ENCODE data around the gene CENPV.
A peak's percentile ranks its signal among the peaks of the same experiment; 100 is the strongest.

CENPV gene

GRCh38 chr17:16352667-16353316 is 477 bp downstream of the CENPV start:
- H3K27ac ChIP-seq (ENCODE audit: low read length), result peak overlapping the region; percentile 65

DNA sequence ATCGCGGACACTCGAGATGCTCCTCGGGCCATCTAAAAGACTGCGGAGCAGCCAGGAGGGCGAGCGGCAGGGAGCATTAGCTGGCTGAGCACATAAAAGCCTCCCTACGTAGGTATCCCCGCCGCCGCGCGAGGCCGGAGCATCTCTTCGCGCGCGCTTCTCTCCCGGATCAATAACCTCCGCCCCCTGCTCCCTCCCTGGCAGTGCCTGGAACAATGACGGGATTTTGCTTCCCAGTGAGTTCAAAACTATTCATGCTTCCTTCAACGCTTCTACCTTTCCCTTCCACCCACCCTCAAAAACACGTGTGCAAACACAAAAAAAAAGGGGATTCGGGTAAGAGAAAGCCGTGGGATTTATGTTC is 984 bp downstream of the CENPV start:
- H3K27ac ChIP-seq (ENCODE audit: low read length), result peak overlapping the region; percentile 65
- H3K4me3 ChIP-seq (ENCODE audit: low read length), result peak overlapping the region; percentile 84
- peaks cover 3% of the 10 kb centered on the region for H3K4me1 ChIP-seq (ENCODE audit: control insufficient read depth, low read depth, low read length)
- H3K27me3 ChIP-seq (ENCODE audit: control insufficient read depth, insufficient read depth, low read length), result no peaks in the 10 kb centered on the region
- H3K36me3 ChIP-seq (ENCODE audit: control insufficient read depth, low read depth, low read length), result peaks cover 27% of the 10 kb centered on the region
- peak overlapping the region; percentile 96 for H3K9ac ChIP-seq (ENCODE audit: low read length)
- no peaks in the 10 kb centered on the region for H3K9me3 ChIP-seq (ENCODE audit: control insufficient read depth, low read depth, low read length)

More at GRCh38 chr17:16352667-16353316, 477 bp downstream of the CENPV start:
- Histone ChIP-seq H3K27me3 (ENCODE audit: control insufficient read depth, insufficient read depth, low read length) (no peaks in the 10 kb centered on the region), H3K9ac (ENCODE audit: low read length) (peak overlapping the region; percentile 96), H3K4me3 (ENCODE audit: low read length) (peak overlapping the region; percentile 84), H3K4me1 (ENCODE audit: control insufficient read depth, low read depth, low read length) (peaks cover 3% of the 10 kb centered on the region), H3K9me3 (ENCODE audit: control insufficient read depth, low read depth, low read length) (no peaks in the 10 kb centered on the region), H3K36me3 (ENCODE audit: control insufficient read depth, low read depth, low read length) (peaks cover 22% of the 10 kb centered on the region)

GRCh38 chr17:16351831-16352230 is 1.4 kb downstream of the CENPV start:
- Histone ChIP-seq H3K27me3 (ENCODE audit: control insufficient read depth, insufficient read depth, low read length) (no peaks in the 10 kb centered on the region), H3K4me1 (ENCODE audit: control insufficient read depth, low read depth, low read length) (peaks cover 3% of the 10 kb centered on the region), H3K9ac (ENCODE audit: low read length) (peak overlapping the region; percentile 96), H3K9me3 (ENCODE audit: control insufficient read depth, low read depth, low read length) (no peaks in the 10 kb centered on the region), H3K4me3 (ENCODE audit: low read length) (peak overlapping the region; percentile 84), H3K27ac (ENCODE audit: low read length) (peak overlapping the region; percentile 65), H3K36me3 (ENCODE audit: control insufficient read depth, low read depth, low read length) (peaks cover 31% of the 10 kb centered on the region)

GRCh38 chr17:16349431-16349830 is 3.8 kb downstream of the CENPV start:
- Histone ChIP-seq H3K27me3 (ENCODE audit: control insufficient read depth, insufficient read depth, low read length) (no peaks in the 10 kb centered on the region), H3K27ac (ENCODE audit: low read length) (no peak overlapping the region), H3K36me3 (ENCODE audit: control insufficient read depth, low read depth, low read length) (peaks cover 44% of the 10 kb centered on the region), H3K4me3 (ENCODE audit: low read length) (no peak overlapping the region), H3K4me1 (ENCODE audit: control insufficient read depth, low read depth, low read length) (peaks cover 3% of the 10 kb centered on the region), H3K9ac (ENCODE audit: low read length) (no peak overlapping the region), H3K9me3 (ENCODE audit: control insufficient read depth, low read depth, low read length) (no peaks in the 10 kb centered on the region)

DNA sequence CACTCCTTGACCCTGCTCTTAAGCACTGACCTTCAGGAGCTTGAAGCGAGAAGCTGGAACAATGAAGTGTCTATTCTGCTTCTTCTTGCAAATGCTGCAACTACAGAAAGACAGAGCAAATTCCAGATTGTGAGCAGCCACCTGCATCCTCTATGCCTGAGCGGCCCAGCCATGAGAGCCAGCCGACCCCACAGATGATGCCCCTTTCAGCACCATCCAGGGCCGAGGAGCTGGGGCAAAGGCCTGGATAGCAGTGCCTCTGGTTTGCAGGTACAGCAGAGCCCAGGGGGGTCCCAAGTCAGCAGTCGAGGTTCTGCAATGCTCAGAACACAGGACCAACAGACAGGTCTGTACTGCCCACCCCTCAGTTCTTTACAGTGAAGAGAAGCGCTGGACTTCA is 4.7 kb downstream of the CENPV start:
- Histone ChIP-seq H3K4me3 (ENCODE audit: low read length) (no peak overlapping the region), H3K27ac (ENCODE audit: low read length) (no peak overlapping the region), H3K4me1 (ENCODE audit: control insufficient read depth, low read depth, low read length) (peaks cover 3% of the 10 kb centered on the region), H3K9me3 (ENCODE audit: control insufficient read depth, low read depth, low read length) (no peaks in the 10 kb centered on the region), H3K27me3 (ENCODE audit: control insufficient read depth, insufficient read depth, low read length) (no peaks in the 10 kb centered on the region), H3K36me3 (ENCODE audit: control insufficient read depth, low read depth, low read length) (peaks cover 51% of the 10 kb centered on the region), H3K9ac (ENCODE audit: low read length) (no peak overlapping the region)

DNA sequence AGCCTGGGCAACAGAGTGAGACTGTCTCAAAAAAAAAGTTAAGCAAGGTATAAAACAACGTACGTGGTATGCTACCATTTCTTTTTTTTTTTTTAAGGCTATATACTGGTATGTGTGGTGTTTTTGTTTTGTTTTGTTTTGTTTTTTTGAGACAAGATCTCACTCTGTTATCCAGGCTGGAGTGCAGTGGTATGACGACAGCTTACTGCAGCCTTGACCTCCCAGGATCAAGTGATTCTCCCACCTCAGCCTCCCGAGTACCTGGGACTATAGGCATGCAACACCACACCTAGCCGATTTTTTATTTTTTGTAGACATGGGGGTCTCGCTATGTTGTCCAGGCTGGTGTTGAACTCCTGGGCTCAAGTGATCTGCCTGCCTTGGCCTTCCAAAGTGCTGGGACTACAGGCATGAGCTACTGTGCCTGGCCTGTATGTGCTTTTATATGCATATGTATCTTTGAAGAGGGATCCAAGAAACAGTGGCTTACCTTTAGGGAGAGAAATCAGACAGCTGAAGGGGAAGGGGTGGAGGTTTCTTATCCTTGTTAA is 6.5 kb downstream of the CENPV start:
- no peaks in the 10 kb centered on the region for H3K27me3 ChIP-seq (ENCODE audit: control insufficient read depth, insufficient read depth, low read length)

GRCh38 chr17:16345565-16345964 is 7.7 kb downstream of the CENPV start:
- no peaks in the 10 kb centered on the region for H3K27me3 ChIP-seq (ENCODE audit: control insufficient read depth, insufficient read depth, low read length)
- no peak overlapping the region for H3K27ac ChIP-seq (ENCODE audit: low read length)
- H3K9me3 ChIP-seq (ENCODE audit: control insufficient read depth, low read depth, low read length), result no peaks in the 10 kb centered on the region
- no peak overlapping the region for H3K4me3 ChIP-seq (ENCODE audit: low read length)
- H3K9ac ChIP-seq (ENCODE audit: low read length), result no peak overlapping the region
- H3K36me3 ChIP-seq (ENCODE audit: control insufficient read depth, low read depth, low read length), result peaks cover 63% of the 10 kb centered on the region
- H3K4me1 ChIP-seq (ENCODE audit: control insufficient read depth, low read depth, low read length), result no peaks in the 10 kb centered on the region

More for the DNA sequence above, 6.5 kb downstream of the CENPV start:
- no peak overlapping the region for H3K27ac ChIP-seq (ENCODE audit: low read length)
- no peak overlapping the region for H3K4me3 ChIP-seq (ENCODE audit: low read length)
- H3K4me1 ChIP-seq (ENCODE audit: control insufficient read depth, low read depth, low read length), result peaks cover 3% of the 10 kb centered on the region
- H3K9me3 ChIP-seq (ENCODE audit: control insufficient read depth, low read depth, low read length), result no peaks in the 10 kb centered on the region
- H3K36me3 ChIP-seq (ENCODE audit: control insufficient read depth, low read depth, low read length), result peaks cover 63% of the 10 kb centered on the region
- no peak overlapping the region for H3K9ac ChIP-seq (ENCODE audit: low read length)

DNA sequence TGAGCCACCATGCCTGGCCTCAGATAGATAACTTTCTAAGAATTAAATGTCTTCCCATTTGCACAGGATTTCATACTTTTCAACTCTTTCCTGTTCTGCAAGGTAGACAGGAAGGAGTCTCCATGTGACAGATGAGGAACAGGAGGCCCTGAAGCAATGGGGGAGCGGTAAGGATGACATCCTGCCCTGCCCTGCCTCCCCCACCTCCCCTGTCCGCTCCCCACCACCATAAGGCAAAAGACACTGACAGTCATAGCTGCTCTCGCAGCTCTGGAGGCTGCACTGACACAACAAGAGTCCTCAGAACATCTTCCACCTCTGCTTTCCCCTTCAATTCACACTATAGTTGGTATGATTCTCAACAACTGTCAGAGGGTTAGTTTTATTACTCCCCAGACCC is 9.7 kb downstream of the CENPV start:
- no peak overlapping the region for H3K4me3 ChIP-seq (ENCODE audit: low read length)
- peaks cover 49% of the 10 kb centered on the region for H3K36me3 ChIP-seq (ENCODE audit: control insufficient read depth, low read depth, low read length)
- no peak overlapping the region for H3K27ac ChIP-seq (ENCODE audit: low read length)
- H3K4me1 ChIP-seq (ENCODE audit: control insufficient read depth, low read depth, low read length), result no peaks in the 10 kb centered on the region
- H3K9ac ChIP-seq (ENCODE audit: low read length), result no peak overlapping the region
- no peaks in the 10 kb centered on the region for H3K27me3 ChIP-seq (ENCODE audit: control insufficient read depth, insufficient read depth, low read length)
- H3K9me3 ChIP-seq (ENCODE audit: control insufficient read depth, low read depth, low read length), result no peaks in the 10 kb centered on the region

GRCh38 chr17:16342979-16343378 is 10.3 kb downstream of the CENPV start:
- H3K36me3 ChIP-seq (ENCODE audit: control insufficient read depth, low read depth, low read length), result peaks cover 43% of the 10 kb centered on the region
- H3K27me3 ChIP-seq (ENCODE audit: control insufficient read depth, insufficient read depth, low read length), result no peaks in the 10 kb centered on the region
- no peak overlapping the region for H3K27ac ChIP-seq (ENCODE audit: low read length)
- H3K4me1 ChIP-seq (ENCODE audit: control insufficient read depth, low read depth, low read length), result no peaks in the 10 kb centered on the region
- H3K4me3 ChIP-seq (ENCODE audit: low read length), result no peak overlapping the region
- no peak overlapping the region for H3K9ac ChIP-seq (ENCODE audit: low read length)
- H3K9me3 ChIP-seq (ENCODE audit: control insufficient read depth, low read depth, low read length), result no peaks in the 10 kb centered on the region

DNA sequence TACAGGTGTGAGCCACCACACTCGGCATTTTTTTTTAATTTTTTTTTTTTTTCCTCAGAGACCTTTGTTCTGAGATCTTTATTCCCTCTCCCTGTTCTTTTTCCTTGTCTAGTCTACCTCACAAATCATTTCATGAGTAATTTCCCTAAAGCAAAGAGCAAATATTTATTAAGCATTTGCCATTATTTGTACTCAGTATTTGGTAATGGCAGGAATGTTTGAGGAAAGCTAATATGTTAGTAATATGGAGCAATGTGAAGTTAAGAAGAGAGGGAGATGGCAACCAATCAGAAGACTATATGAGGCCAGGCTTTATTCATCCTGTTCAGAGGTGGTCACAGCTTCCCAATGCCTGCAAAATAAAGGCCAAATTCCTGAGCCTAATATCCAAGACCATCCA is 13.3 kb downstream of the CENPV start:
- Histone ChIP-seq H3K36me3 (ENCODE audit: control insufficient read depth, low read depth, low read length) (peaks cover 20% of the 10 kb centered on the region), H3K27ac (ENCODE audit: low read length) (no peak overlapping the region), H3K9me3 (ENCODE audit: control insufficient read depth, low read depth, low read length) (no peaks in the 10 kb centered on the region), H3K4me3 (ENCODE audit: low read length) (no peak overlapping the region), H3K9ac (ENCODE audit: low read length) (no peak overlapping the region), H3K4me1 (ENCODE audit: control insufficient read depth, low read depth, low read length) (no peaks in the 10 kb centered on the region), H3K27me3 (ENCODE audit: control insufficient read depth, insufficient read depth, low read length) (no peaks in the 10 kb centered on the region)

GRCh38 chr17:16339402-16339801 is 13.9 kb downstream of the CENPV start:
- H3K9ac ChIP-seq (ENCODE audit: low read length), result no peak overlapping the region
- H3K4me3 ChIP-seq (ENCODE audit: low read length), result no peak overlapping the region
- H3K4me1 ChIP-seq (ENCODE audit: control insufficient read depth, low read depth, low read length), result no peaks in the 10 kb centered on the region
- H3K36me3 ChIP-seq (ENCODE audit: control insufficient read depth, low read depth, low read length), result peaks cover 19% of the 10 kb centered on the region
- H3K9me3 ChIP-seq (ENCODE audit: control insufficient read depth, low read depth, low read length), result no peaks in the 10 kb centered on the region
- no peak overlapping the region for H3K27ac ChIP-seq (ENCODE audit: low read length)
- H3K27me3 ChIP-seq (ENCODE audit: control insufficient read depth, insufficient read depth, low read length), result no peaks in the 10 kb centered on the region

DNA sequence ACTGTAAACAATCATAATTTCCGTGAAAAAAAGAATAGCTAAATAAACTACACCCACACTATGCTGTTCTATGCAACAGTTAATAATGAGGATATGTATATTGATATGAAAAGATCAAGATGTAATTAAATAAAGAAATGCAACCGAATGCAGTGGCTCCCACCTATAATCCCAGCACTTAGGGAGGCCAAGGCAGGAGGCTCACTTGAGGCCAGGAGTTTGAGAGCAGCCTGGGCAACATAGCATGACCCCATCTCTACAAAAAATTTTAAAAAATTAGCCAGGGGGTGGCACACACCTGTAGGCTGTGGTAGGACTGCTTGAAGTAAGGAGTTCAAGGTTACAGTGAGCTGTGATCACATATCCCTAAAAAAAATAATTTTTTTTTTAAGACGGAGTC is 14.9 kb downstream of the CENPV start:
- no peak overlapping the region for H3K27ac ChIP-seq (ENCODE audit: low read length)
- no peaks in the 10 kb centered on the region for H3K9me3 ChIP-seq (ENCODE audit: control insufficient read depth, low read depth, low read length)
- no peaks in the 10 kb centered on the region for H3K27me3 ChIP-seq (ENCODE audit: control insufficient read depth, insufficient read depth, low read length)
- no peak overlapping the region for H3K9ac ChIP-seq (ENCODE audit: low read length)
- H3K4me1 ChIP-seq (ENCODE audit: control insufficient read depth, low read depth, low read length), result no peaks in the 10 kb centered on the region
- H3K36me3 ChIP-seq (ENCODE audit: control insufficient read depth, low read depth, low read length), result peaks cover 10% of the 10 kb centered on the region
- H3K4me3 ChIP-seq (ENCODE audit: low read length), result no peak overlapping the region
